H9 (cell line): ENCODE results near the gene ANAPC16. TPM values are rescaled to one million over a fixed set of nuclear protein-coding genes. Genes with fewer than 3 reads are reported as not detected.

Experiments
- DNase-seq: peaks from one replicate; pipeline ENCODE4 v3.0.0-alpha.2; 2017
- H2AFZ ChIP-seq: one replicate; pipeline ENCODE4 v1.6.1; 2013; ENCODE audit warnings: mild to moderate bottlenecking, low read length, control low read depth, moderate library complexity
- H2AK5ac ChIP-seq: 2 replicates; pipeline ENCODE4 v1.6.1; 2013; ENCODE audit warnings: low read length, control low read depth, mixed read lengths; ENCODE audit not compliant: insufficient read length
- H2BK120ac ChIP-seq: one replicate; pipeline ENCODE4 v1.6.1; 2013; ENCODE audit warnings: low read depth, mild to moderate bottlenecking, low read length, control low read depth, inconsistent platforms; ENCODE audit not compliant: poor library complexity, severe bottlenecking
- H2BK12ac ChIP-seq: 2 replicates; pipeline ENCODE4 v1.6.1; 2013; ENCODE audit warnings: low read length, control low read depth, mixed read lengths, low read depth; ENCODE audit not compliant: insufficient read length
- H2BK15ac ChIP-seq: 2 replicates; pipeline ENCODE4 v1.6.1; 2013; ENCODE audit warnings: low read depth, low read length, control low read depth
- H2BK20ac ChIP-seq: one replicate; pipeline ENCODE4 v1.6.1; 2013; ENCODE audit warnings: low read depth, mild to moderate bottlenecking, low read length, control low read depth, inconsistent platforms; ENCODE audit not compliant: poor library complexity, severe bottlenecking
- H2BK5ac ChIP-seq: 2 replicates; pipeline ENCODE4 v1.6.1; 2013; ENCODE audit warnings: low read length, control low read depth, mixed read lengths; ENCODE audit not compliant: insufficient read length
- H3K14ac ChIP-seq: 2 replicates; pipeline ENCODE4 v1.6.1; 2013; ENCODE audit warnings: low read length, control low read depth; ENCODE audit not compliant: insufficient read depth
- H3K18ac ChIP-seq: 2 replicates; pipeline ENCODE4 v1.6.1; 2013; ENCODE audit warnings: low read depth, mild to moderate bottlenecking, mixed read lengths, low read length, control low read depth; ENCODE audit not compliant: insufficient read length
- H3K23ac ChIP-seq: 2 replicates; pipeline ENCODE4 v1.6.1; 2013; ENCODE audit warnings: low read length, control low read depth, mixed read lengths, low read depth; ENCODE audit not compliant: insufficient read length
- H3K23me2 ChIP-seq: 2 replicates; pipeline ENCODE4 v1.6.1; 2013; ENCODE audit warnings: low read depth, mild to moderate bottlenecking, mixed read lengths, low read length, control low read depth; ENCODE audit not compliant: insufficient read length, poor library complexity, severe bottlenecking
- H3K27ac ChIP-seq: 2 replicates; pipeline ENCODE4 v1.5.1; 2013; ENCODE audit warnings: low read length, control low read depth, mixed read lengths, low read depth; ENCODE audit not compliant: insufficient read length
- H3K27me3 ChIP-seq: 2 replicates; pipeline ENCODE4 v1.6.1; 2013; ENCODE audit warnings: low read length, control low read depth, inconsistent platforms; ENCODE audit not compliant: insufficient read depth
- H3K4ac ChIP-seq: 2 replicates; pipeline ENCODE4 v1.6.1; 2013; ENCODE audit warnings: low read depth, mild to moderate bottlenecking, control low read depth, inconsistent platforms, low read length, moderate library complexity
- H3K4me1 ChIP-seq: 2 replicates; pipeline ENCODE4 v1.6.1; 2013; ENCODE audit warnings: low read length, control low read depth, inconsistent platforms; ENCODE audit not compliant: insufficient read depth
- H3K4me2 ChIP-seq: 2 replicates; pipeline ENCODE4 v1.6.1; 2013; ENCODE audit warnings: low read length, control low read depth, mixed read lengths; ENCODE audit not compliant: insufficient read length, insufficient read depth
- H3K56ac ChIP-seq: 2 replicates; pipeline ENCODE4 v1.6.1; 2013; ENCODE audit warnings: low read depth, mild to moderate bottlenecking, mixed read lengths, low read length, control low read depth; ENCODE audit not compliant: insufficient read length
- H3K79me1 ChIP-seq: 2 replicates; pipeline ENCODE4 v1.6.1; 2013; ENCODE audit warnings: low read depth, mild to moderate bottlenecking, moderate library complexity, low read length, control low read depth, inconsistent platforms; ENCODE audit not compliant: insufficient read depth, poor library complexity, severe bottlenecking
- H3K79me2 ChIP-seq: 2 replicates; pipeline ENCODE4 v1.6.1; 2013; ENCODE audit warnings: low read length, control low read depth, inconsistent platforms; ENCODE audit not compliant: insufficient read depth
- H3K9ac ChIP-seq: 2 replicates; pipeline ENCODE4 v1.6.1; 2013; ENCODE audit warnings: low read length, control low read depth, mixed read lengths; ENCODE audit not compliant: insufficient read length; ENCODE audit errors: extremely low read depth
- H3K9me3 ChIP-seq: one replicate; pipeline ENCODE4 v1.6.1; 2013; ENCODE audit warnings: low read depth, low read length, inconsistent platforms; ENCODE audit not compliant: control insufficient read depth
- H3T11ph ChIP-seq: one replicate; pipeline ENCODE4 v1.6.1; 2013; ENCODE audit warnings: mild to moderate bottlenecking, low read length, control low read depth, inconsistent platforms
- H4K20me1 ChIP-seq: one replicate; pipeline ENCODE4 v1.6.1; 2013; ENCODE audit not compliant: control insufficient read depth, insufficient read length, insufficient read depth
- H4K5ac ChIP-seq: 2 replicates; pipeline ENCODE4 v1.6.1; 2013; ENCODE audit warnings: low read depth, mild to moderate bottlenecking, mixed read lengths, low read length, control low read depth; ENCODE audit not compliant: insufficient read length
- H4K8ac ChIP-seq: replicated peaks from 2 replicates; pipeline ENCODE4 v1.6.1; 2013; ENCODE audit warnings: low read length, control low read depth, mixed read lengths, low read depth; ENCODE audit not compliant: insufficient read length
- H4K91ac ChIP-seq: 2 replicates; pipeline ENCODE4 v1.6.1; 2013; ENCODE audit warnings: low read depth, mild to moderate bottlenecking, moderate library complexity, mixed read lengths, low read length, control low read depth; ENCODE audit not compliant: insufficient read length
- H3K27ac Mint-ChIP-seq, 3 experiments: 2 replicates in 2 of 3; 3 replicates in 1 of 3; pipeline ENCODE4 v1.8.0; 2020 to 2021; ENCODE audit warnings: mixed read lengths in 3 of 3, mild to moderate bottlenecking in 1 of 3, moderate library complexity in 1 of 3
- H3K27me3 Mint-ChIP-seq: 2 replicates; pipeline ENCODE4 v1.8.0; 2021; ENCODE audit warnings: low read depth, mild to moderate bottlenecking, moderate library complexity, mixed read lengths
- H3K36me3 Mint-ChIP-seq, 3 experiments: 2 replicates in 2 of 3; 3 replicates in 1 of 3; pipeline ENCODE4 v1.8.0; 2020 to 2021; ENCODE audit warnings: low read depth in 3 of 3, mixed read lengths in 3 of 3; ENCODE audit not compliant: insufficient read depth in 1 of 3
- H3K4me1 Mint-ChIP-seq, 2 experiments: 2 replicates each; pipeline ENCODE4 v1.8.0; 2020; ENCODE audit warnings: mixed read lengths in 2 of 2
- H3K4me3 Mint-ChIP-seq, 2 experiments: 2 replicates in 1 of 2; 3 replicates in 1 of 2; pipeline ENCODE4 v1.8.0; 2020 to 2021; ENCODE audit warnings: mild to moderate bottlenecking in 2 of 2, mixed read lengths in 2 of 2, moderate library complexity in 1 of 2
- H3K9me3 Mint-ChIP-seq, 2 experiments: 2 replicates in 1 of 2; 3 replicates in 1 of 2; pipeline ENCODE4 v1.8.0; 2020; ENCODE audit warnings: mild to moderate bottlenecking in 2 of 2, mixed read lengths in 2 of 2, moderate library complexity in 1 of 2
- WGBS: extraction: QIAGEN DNeasy Blood & Tissue Kit; methylation state at CpG from one replicate; pipeline ENCODE4 v1.1.7; 2013; ENCODE audit warnings: missing lambda C conversion rate, low lambda C conversion rate, mixed read lengths; ENCODE audit not compliant: insufficient read length; ENCODE audit errors: extremely low coverage; 5-methylcytosine and 5-hydroxymethylcytosine counted together
- total RNA-seq: library from RNA; stranded (reverse); gene quantifications from 2 replicates; pipeline ENCODE4 v1.2.1, GENCODE V29; 2021
- TF ChIP-seq, protein P1 (sequence below): fragments of 200-600 bp; sonication (generic); conservative IDR thresholded peaks from 3 replicates; pipeline ENCODE4 v1.8.0; 2021; ENCODE audit warnings: antibody characterized with exemption, mild to moderate bottlenecking

ANAPC16 gene
- total RNA-seq, 1 experiment from 2014 or later: 66.6 TPM

DNA sequence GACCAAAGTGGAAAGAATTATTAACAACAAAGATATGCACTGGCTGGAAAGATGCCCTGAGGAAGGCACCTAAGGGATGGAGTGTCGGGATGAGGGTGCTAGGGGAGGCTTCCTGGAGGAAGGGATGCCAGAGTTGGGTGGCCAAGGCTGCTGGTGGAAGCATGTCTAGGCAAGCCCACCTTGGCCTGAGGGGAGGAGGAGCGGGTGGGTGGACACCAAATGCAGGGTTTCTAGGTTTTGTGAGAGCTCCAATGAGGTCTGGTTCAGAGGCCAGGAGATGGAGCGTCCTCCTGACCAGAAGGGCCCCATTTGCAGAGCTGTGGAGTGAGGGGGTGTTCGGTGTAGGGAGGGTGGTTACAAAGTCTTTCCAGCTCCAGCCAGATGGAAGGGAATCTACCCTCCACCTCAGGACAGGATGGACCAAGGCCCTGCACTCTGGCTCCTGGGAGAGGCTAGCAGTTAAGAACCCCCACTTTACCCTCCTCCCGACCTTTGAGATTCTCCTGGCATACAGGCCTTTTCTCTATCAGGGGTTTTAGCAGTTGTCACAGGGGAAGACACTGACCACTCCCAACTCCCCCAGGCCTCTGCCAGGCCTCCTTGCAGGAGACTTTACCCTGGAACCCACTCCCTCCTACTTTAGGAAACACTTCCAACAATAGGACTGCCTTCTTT is 54.9 kb downstream of the ANAPC16 start:
- H3K79me2 ChIP-seq: no peaks in the 10 kb centered on the region; the same call in 1 of the 2 replicates
- TF ChIP-seq, protein P1, sequence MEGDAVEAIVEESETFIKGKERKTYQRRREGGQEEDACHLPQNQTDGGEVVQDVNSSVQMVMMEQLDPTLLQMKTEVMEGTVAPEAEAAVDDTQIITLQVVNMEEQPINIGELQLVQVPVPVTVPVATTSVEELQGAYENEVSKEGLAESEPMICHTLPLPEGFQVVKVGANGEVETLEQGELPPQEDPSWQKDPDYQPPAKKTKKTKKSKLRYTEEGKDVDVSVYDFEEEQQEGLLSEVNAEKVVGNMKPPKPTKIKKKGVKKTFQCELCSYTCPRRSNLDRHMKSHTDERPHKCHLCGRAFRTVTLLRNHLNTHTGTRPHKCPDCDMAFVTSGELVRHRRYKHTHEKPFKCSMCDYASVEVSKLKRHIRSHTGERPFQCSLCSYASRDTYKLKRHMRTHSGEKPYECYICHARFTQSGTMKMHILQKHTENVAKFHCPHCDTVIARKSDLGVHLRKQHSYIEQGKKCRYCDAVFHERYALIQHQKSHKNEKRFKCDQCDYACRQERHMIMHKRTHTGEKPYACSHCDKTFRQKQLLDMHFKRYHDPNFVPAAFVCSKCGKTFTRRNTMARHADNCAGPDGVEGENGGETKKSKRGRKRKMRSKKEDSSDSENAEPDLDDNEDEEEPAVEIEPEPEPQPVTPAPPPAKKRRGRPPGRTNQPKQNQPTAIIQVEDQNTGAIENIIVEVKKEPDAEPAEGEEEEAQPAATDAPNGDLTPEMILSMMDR: no peak
- Mint-ChIP-seq H3K4me3 (no peak overlapping the region), H3K9me3 (peaks cover 0 to 5% of the 10 kb centered on the region in 2 experiments; a peak in 1 of 5 replicates), H3K4me1 (peaks cover 42 to 44% of the 10 kb centered on the region in 2 experiments), H3K27ac (peak overlapping the region in 2 of 3 experiments; percentile 67 to 87; a peak in 4 of 7 replicates), H3K36me3 (peaks cover 10 to 18% (median 13%) of the 10 kb centered on the region in 3 experiments), H3K27me3 (peaks cover 4% of the 10 kb centered on the region)
- no peak overlapping the region for H3K9ac ChIP-seq
- no peak overlapping the region for H4K8ac ChIP-seq
- no peak overlapping the region for H3K4ac ChIP-seq
- peaks cover 6% of the 10 kb centered on the region; the same call in 1 of the 2 replicates for H3K4me1 ChIP-seq
- H3K23ac ChIP-seq: no peak overlapping the region
- H3K4me2 ChIP-seq: no peak overlapping the region
- no peak overlapping the region for H3K14ac ChIP-seq
- no peak overlapping the region for H2BK5ac ChIP-seq
- no peak overlapping the region for H3T11ph ChIP-seq
- WGBS: no CpG with 5 or more reads among the region's 5 CpGs
- H3K18ac ChIP-seq: no peak overlapping the region
- no peak overlapping the region for H2AK5ac ChIP-seq
- no peaks in the 10 kb centered on the region for H3K9me3 ChIP-seq
- no peak overlapping the region for H2BK120ac ChIP-seq
- no peaks in the 10 kb centered on the region for H3K79me1 ChIP-seq
- no peak overlapping the region for H2BK12ac ChIP-seq
- no peak overlapping the region for H3K27ac ChIP-seq
- no peak overlapping the region for H4K91ac ChIP-seq
- DNase-seq: no peak
- no peaks in the 10 kb centered on the region for H4K20me1 ChIP-seq
- no peak overlapping the region for H2BK15ac ChIP-seq
- no peak overlapping the region for H2BK20ac ChIP-seq
- H3K56ac ChIP-seq: no peak overlapping the region
- peaks cover 25% of the 10 kb centered on the region for H3K23me2 ChIP-seq
- H2AFZ ChIP-seq: no peak overlapping the region
- no peaks in the 10 kb centered on the region for H3K27me3 ChIP-seq
- H4K5ac ChIP-seq: no peak overlapping the region
